ENCODE measurements around the gene GALR2. TPM values are rescaled to one million over a fixed set of nuclear protein-coding genes. Genes with fewer than 3 reads are reported as not detected.

GALR2 gene
- total and polyA plus RNA-seq, 10 of the 15 experiments (the other 5 are each of a cell fraction or from before 2014, with no cell fraction given), result 0.06 to 1.2 (median 0.22) TPM; not detected in 5

GRCh38 chr17:76072148-76072858, 2.3 kb upstream of the GALR2 start, which contains the start of gene SRP68 (continued):
- TF ChIP-seq ZBTB33 (IDR thresholded peaks at IDR 0.05) (no peak), BHLHE40 (IDR thresholded peaks at IDR 0.05; ENCODE audit: borderline replicate concordance in 1 of 2, low read depth in 2 of 2, low read length in 1 of 2) (peak in 1 of 2 experiments; percentile 49; a peak in 1 of 4 replicates), BMI1 (IDR thresholded peaks at IDR 0.05; ENCODE audit: borderline replicate concordance) (no peak), SIN3A (IDR thresholded peaks at IDR 0.05; ENCODE audit: low read depth, low read length) (no peak; the same call in none of the 2 replicates), IRF4 (IDR thresholded peaks at IDR 0.05; ENCODE audit: low read depth, low read length) (0 out of 2 replicates have a peak, but pooled peaks have one; percentile 44), IRF5 (IDR thresholded peaks at IDR 0.05; ENCODE audit: borderline replicate concordance) (no peak), MXI1 (IDR thresholded peaks at IDR 0.05; ENCODE audit: low read depth, low read length) (peak; percentile 72), ZBTB11 (CRISPR knock-in tag; IDR thresholded peaks at IDR 0.05) (no peak), PKNOX1 (IDR thresholded peaks at IDR 0.05) (no peak), CHD1 (IDR thresholded peaks at IDR 0.05; ENCODE audit: low read depth, low read length) (no peak), USF2 (IDR thresholded peaks at IDR 0.05; ENCODE audit: borderline replicate concordance, low read depth, low read length) (no peak), ETV6 (conservative IDR thresholded peaks at IDR 0.05 in 1 of 2, IDR thresholded peaks at IDR 0.05 in 1 of 2; ENCODE audit: borderline replicate concordance in 1 of 2, low read depth in 1 of 2) (no peak), CHD2 (IDR thresholded peaks at IDR 0.05; ENCODE audit: borderline replicate concordance, low read depth, low read length) (0 out of 2 replicates have a peak, but pooled peaks have one; percentile 28), CTCF (IDR thresholded peaks at IDR 0.05 in 2 of 3, conservative IDR thresholded peaks at IDR 0.05 in 1 of 3; ENCODE audit: control insufficient read depth in 2 of 3, extremely low read depth in 1 of 3, insufficient read depth in 1 of 3, low read depth in 3 of 3, low read length in 3 of 3) (no peak), NFYA (IDR thresholded peaks at IDR 0.05; ENCODE audit: borderline replicate concordance, low read depth, low read length) (no peak), LARP7 (IDR thresholded peaks at IDR 0.05) (peak; percentile 78)

All from GM12878 (cell line).